Measurements from ENCODE around the gene PTCD2.

The PTCD2 gene

GRCh38 chr5:72410688-72411295, 90.6 kb downstream of the PTCD2 start:
- no peak for DNase-seq (ENCODE audit: low spot score)
- no peak for FAIRE-seq

GRCh38 chr5:72412283-72413055, 92.3 kb downstream of the PTCD2 start:
- DNase-seq (ENCODE audit: low spot score) (no peak), FAIRE-seq (no peak)

- DNase-seq (ENCODE audit: low spot score) (no peak), FAIRE-seq (no peak)
Observed at GRCh38 chr5:72415616-72416325, 95.6 kb downstream of the PTCD2 start.

- no peak for FAIRE-seq
- DNase-seq (ENCODE audit: low spot score): no peak
Observed at GRCh38 chr5:72417333-72418062, 97.3 kb downstream of the PTCD2 start.

All from RCC 7860 (cell line).